ENCODE measurements around the gene APOH.

- no peak for TF ChIP-seq EZH2 (IDR thresholded peaks at IDR 0.05)
- TF ChIP-seq CTCF (IDR thresholded peaks at IDR 0.05): no peak
Measured at GRCh38 chr17:66211047-66211810, 18.0 kb downstream of the APOH start.
